CD4-positive, alpha-beta T cell treated with Interleukin-4 for 4 hours (primary cell): Measurements from ENCODE around the gene SPTBN5.

ENCODE experiments used
- DNase-seq: peaks from one replicate; pipeline ENCODE4 v3.0.0-alpha.2; 2020

Gene SPTBN5

DNA sequence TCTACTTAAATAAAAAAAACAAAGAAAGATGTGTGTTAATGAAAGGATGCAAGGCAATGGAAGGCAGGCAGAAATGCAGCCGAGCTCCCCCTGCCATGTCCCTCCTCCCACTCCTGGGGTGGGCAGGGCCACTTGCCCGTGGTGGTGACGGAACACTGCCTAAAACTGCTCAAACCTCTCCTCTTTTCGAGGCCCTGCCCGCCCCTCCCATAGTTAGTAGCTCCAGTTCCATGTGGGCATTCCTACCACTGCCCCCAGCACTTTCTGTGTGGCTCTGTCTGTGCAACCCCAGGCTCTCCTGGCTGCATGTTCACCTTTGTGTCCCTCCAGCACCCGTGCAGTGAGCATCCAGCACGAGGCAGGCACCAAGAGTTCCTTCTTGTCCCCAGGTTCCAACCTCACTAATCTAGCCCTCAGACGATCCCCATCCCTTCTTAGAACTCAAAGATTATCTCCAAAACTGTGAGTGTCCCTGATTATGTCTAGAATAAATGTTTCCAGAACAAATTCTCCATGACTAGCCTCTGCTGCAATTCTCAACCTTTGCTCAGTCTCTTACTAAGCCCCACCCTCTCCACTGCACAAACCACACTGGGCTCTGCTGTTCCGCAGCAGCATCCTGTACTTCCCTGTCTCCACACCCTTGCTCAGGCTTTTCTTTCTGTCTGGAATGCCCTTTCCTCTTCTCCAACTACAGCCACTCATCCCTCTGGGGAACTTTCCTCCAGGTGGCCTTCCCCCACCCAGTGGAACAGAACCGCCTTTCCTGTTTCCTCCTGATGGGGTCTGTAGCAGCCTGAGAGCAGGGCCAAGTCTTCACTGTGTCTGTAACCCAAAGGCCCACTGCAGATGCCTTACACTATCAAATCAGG, 32.6 kb upstream of the SPTBN5 start:
- no peak for DNase-seq

DNA sequence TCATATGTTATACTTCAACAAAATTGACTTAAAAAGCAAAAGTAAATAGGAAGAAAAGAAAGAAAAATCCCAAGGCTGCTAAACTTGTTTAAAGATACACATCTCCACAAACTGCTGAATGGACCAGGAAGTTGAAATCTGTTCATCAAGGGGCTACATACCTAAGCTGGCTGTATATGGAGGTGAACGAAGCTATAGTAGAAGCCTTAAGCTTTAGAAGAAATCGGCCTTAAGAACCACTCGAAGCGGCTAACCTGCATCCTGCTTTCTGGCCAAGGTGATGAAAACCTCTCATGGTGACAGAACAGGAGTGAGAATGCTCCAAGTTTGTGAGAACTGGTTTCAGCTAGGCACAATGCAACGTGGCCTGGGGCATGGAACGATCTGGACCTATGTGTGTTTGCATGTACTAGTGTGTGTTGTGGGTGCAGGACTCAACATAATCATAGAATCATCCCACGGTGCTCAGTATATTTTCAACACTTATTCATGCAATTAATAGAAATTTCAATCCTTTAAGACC, 31.3 kb upstream of the SPTBN5 start:
- DNase-seq = no peak

DNA sequence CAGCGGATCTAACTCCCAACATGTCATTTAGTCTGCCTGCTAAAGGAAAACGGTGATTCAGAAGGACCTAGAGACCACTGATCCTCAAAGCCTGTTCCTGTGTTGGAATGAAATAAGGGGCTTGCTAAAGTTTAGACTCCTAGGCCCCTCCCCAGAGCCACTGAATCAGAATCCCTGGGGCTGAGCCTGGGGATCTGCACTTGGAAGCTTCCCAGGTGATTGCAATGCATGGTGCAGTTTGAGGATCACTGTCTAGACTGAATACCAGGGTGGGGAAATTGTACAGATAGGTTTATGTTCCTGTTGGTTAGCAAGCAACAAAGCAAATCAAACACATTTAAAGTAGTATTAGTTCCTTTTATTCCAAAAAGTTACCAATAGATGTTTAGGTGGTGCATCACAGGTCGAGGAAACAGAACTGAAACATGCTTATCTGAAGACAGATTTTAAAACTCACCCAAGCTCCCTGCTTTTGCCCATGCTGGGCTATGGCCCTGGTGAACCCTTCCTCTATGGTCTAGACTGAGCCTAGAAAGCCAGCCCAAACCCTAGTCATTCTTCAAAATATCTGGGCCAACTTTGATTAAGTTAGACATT, 29.6 kb upstream of the SPTBN5 start:
- no peak for DNase-seq

DNA sequence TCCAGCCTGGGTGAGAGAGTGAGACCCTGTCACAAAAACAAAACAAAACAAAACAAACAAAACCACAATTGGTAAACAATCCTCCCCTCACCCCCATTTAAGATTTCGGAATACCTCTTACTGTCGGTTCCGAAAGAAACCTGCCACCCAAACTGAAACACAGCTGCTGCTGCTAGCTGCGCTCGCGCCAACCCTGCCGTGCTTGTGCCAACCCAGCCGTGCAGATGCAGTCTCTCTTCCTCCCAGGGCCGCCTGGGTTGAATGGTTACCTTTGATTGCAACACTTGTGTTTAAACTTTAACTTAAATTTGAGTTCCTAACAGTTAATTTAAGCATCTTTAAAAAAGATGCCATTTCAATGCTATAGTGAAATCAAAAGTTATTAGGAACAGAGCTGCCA, 28.5 kb upstream of the SPTBN5 start:
- no peak for DNase-seq

DNA sequence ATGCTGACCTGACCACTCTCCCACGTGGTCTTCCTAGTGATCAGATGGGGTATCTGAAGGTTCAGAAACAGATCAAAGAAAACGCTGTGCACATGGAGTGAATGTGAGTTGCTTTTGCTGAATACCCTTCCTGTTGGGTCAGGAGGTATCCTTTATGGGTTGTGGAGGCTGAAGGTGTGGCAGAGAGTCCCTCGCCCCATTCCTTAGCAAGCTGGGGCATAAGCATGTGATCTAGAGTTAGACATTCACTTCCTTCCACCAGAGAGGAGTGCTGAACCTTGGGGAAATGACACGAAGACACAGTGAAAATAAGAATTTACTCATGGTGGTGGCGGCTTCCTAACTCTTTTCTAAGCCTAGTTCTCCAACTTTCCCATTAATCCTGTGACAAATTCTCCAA, 27.8 kb upstream of the SPTBN5 start:
- no peak for DNase-seq

DNA sequence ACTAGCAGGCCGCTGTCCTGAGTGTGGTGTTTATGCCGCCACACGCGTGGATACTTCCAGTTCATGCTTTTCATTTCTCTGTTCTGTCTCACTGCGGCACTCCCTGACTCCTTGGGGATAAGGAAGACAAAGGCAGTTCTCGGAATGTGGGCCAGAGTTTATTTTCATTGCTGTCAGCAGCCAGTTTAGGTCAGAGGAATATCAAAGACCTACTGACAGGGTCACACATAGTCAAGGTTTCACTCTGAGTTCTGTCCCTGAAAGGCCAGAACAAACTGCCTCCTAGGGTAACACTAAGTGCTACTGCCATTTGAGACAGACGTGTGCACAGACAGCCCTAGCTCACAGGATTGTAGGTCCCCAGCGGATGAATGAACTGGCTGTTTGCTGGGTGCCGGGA, 27.3 kb upstream of the SPTBN5 start:
- DNase-seq = no peak

DNA sequence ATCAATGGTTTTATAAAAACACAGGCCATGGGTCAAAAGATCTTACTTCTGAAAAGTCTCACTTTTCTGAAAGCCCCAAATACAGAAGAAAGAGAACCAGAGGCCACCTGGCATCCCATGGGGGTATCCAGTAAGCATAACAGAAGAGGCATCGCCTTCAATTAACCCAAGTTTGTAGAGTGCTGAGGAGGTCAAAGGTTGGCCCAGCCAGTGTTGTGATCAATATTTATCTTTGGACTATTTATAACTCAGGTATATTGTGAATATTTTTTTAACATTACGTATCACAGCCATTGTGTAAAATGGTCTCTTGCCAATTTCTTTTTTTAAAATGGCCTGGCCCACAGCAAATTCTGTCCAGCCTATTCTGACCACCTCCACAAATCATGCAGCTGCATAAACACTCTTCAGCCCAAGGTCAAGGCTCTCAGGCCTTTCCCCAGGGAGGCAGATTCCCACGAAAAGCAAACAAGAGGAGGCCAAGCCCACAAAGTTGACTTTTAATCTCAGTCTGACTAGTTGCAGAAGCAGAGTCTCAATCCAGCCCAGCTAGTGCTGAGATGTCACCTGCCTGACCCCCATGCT, 26.2 kb upstream of the SPTBN5 start:
- no peak for DNase-seq

DNA sequence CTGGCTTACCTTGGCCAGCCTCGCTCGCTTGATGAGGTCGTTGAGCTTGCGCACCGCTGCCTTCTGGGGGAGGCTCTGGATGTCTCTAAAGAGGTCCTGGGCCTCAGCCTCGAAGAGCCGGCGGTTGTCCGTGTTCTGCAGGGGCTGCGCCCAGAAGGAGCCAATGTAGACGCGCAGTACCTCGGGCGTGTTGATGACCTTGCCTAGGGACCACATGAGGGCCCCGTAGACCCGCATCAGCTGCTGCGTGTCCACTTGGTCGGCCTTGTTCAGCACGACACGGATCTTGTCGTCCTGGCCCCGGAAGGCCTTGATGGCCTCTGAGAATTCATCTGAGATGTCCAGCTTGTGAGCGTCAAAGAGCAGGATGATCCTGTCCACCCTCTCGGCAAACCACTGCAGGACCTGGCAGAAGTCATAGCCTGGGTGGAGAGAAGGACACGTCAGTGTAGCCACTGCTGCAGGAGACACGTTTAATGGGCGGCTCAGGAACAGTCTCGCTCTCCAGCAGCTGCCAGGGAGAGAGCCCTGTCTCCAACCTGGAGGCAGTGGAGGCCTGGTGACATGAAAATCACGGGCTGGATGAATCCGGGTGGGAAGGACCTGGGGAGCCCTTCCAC, 25.5 kb upstream of the SPTBN5 start:
- no peak for DNase-seq

DNA sequence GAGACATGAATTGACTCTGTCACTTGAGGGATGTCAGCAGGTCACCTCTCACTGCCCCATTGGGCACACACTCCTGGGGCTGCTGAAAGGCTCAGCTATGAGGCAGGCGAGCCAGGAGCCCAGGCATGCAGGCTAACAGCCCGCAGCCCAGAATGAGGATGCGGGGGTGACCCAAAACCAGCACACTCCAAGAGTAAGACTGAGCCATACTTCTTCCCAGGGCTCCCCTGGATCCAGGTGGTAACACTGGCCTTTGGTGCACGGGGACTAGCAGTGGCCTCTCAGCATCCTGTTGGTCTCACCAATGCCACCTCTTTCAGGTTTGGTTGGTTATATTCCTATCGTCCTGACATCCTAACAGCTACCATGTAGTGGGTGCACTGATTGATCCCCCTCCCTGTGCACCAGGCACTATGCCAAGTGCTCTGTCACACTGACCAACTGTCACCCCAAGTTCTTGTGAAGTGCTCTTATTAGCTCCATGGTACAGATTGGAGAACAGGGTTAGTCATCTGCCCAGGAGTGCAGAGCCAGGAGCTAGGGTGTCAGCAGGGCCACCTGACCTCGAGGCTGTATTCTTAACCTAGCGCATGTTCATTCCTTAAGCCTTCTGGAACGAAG, 24.8 kb upstream of the SPTBN5 start:
- DNase-seq = no peak

DNA sequence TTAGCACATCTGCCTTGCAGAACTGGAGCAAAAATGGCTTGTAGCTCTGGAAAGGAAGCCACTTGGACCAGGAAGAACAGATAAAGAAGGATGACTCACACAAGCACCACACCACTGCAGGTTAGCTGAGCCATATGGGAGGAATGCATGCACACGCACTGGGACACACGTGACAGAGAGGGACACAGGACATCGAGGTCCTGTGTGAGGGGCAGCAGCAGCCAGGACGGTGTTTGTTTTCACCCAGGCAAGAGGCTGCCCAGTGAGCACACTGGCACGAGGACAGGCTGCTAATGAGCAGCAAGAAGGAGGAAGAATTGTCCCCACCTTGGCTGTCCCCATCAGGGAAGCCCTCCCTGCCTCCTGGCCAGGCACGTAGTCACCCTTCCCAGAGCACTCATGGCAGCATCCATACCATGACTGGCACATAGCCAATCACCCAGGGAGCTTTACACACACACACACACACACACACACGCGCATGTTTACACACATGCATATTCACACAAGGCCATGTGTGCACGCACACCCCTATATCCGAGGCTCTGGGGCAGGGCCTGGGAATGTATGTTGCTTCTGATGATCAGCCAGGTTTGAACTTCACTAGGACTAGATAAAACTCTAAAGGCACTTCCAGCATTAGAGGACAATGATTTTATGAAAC, 24.0 kb upstream of the SPTBN5 start:
- no peak for DNase-seq

DNA sequence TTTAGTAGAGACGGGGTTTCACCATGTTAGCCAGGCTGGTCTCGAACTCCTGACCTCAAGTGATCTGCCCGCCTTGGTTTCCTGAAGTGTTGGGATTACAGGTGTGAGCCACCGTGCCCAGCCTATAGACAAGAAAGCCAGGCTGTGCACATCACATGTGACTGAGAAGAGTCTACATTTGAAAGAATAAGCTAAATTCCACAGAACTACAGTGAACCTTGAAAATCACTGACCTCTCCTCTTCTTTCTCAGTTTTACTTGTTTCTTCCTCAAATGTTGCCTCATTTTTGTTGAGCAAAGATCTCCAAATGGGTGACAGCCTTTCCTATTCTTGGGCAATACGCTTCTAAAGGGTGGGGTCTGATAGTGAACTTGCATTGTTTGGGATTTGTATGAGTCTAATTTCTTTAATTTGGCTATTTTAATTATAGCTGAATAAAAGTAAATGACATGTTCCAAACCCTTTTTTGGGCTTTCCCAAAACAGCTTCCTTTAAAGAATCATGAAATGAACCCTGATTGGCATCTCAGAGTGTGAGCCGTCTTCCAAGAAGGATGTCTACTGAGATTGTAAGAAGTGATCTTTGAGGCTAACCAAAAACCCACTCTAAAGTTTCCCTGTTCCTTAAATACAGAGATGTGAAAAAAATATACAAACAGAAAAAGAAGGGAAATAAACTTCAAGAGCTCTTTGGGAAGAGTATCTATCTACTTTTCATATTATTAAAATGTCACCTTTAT, 21.6 kb upstream of the SPTBN5 start:
- no peak for DNase-seq

DNA sequence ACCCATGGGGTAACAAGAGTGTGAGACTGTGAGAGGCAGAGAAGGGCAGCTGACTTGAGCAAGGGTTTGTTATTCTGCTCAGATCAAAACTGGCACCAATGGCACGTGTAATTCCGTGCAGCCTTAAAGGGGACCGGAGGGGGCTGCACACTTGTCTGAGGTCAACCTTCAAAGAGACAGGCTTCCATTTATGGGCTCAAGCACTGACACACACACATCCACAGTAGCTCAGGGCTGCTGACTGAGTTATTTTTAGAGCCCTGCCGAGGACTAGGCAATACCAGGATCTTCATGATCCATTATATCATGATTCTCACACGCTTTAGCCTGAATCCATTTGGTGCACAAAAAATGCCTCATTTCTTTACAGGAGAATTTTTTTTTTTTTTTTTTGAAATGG, 20.6 kb upstream of the SPTBN5 start:
- DNase-seq = no peak

DNA sequence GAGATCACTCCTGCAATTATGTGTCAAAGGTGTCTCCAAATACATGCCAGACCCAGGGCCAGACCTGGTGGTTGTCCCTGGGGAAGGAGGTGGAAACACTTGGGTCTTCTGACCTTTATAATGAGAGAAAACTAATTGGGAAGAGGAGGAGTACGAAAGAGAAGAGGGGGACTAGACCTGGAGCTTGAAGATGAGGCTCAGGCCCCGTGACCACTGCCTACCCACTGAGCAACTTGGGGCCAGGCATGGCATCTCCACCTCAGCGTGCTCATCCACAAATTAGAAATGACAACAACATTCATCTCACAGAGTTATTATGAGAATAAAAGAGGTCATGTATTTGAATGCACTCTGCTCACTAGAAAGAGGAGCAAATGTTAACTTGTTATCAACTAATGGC, 19.4 kb upstream of the SPTBN5 start:
- no peak for DNase-seq

DNA sequence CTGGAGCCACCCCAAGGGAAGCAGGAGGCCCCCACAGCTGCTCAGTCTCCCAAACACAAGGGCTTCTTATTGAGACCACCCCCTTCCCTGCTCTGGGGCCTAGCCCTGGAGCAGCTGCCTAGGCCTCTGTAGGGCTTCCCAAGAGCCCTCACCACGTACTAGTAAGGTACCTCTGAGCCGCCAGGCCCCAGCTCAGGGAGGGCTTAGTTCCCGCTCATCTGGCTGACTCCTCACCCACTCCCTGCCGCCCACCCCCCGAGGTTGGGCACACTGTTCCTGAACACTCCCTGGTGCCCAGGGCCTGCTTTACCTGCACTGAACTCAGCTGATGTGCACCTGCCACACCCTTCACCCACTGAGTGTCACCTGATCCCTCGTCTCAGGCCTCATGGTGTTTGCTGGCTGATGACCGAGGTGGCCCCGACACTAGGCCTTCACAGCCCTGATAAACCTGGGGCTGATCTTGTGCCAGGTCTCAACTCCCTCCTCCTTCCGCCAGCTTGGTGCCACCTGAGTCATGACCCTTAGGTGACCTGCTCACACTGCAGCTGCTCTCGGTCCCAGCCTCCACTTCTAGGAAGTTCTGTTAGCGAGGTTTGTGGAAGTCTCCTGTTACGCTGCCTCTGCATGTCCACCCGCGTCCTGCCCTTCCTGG, 18.0 kb upstream of the SPTBN5 start:
- DNase-seq = no peak

DNA sequence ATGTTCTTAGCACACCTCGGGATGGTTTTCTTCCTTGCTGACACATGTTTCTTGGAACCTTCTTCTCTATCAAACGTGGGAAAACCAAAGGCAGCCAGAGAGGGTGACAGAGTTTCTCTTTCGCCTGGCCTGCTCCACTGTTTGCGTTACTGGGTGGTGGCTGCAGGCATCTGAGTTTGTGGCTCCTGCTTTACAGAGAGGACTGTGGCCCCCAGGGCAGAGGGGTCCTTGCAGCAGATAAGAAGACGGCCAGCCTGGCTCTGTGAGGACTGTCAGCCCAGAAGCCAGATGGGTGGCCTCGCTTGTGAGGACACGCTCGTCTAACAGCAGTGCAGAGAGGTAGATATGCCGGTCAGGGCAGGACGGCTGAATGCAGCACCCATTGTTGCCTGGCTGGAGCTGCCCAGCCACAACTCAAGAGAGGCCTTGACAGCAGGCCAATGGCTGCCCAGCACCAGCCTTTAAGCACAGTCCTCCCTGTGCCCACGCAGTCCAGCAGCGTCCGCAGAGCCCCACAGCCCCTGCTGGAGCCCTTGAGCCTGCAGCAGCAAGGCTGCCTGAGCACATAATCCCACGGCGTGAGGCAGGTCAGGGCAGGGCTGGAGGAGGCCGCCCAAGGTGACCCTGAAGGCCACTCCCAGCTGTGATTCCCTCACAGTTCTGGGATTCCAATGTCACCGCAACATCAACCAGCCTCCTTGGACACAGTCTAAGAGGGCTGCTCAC, 15.0 kb upstream of the SPTBN5 start:
- no peak for DNase-seq

DNA sequence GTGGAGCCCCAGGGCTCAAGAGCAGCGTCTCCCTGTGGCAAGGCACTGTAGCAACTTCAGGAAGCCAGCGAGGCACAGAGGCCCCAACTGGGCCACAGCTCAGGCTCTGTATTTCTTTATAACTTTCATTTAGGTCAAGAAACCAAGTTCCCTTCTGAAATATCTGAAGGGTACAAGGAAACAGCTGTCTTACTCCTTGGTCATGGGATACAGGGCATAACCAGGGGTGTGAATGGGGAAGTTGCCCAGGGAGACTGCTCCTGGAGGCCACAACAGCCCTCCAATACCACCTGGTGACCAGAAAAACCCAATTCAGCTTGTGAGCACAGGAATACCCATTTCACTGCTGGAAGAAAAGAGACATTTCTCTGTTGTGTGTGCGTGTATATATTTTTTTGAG, 13.3 kb upstream of the SPTBN5 start:
- DNase-seq = no peak

DNA sequence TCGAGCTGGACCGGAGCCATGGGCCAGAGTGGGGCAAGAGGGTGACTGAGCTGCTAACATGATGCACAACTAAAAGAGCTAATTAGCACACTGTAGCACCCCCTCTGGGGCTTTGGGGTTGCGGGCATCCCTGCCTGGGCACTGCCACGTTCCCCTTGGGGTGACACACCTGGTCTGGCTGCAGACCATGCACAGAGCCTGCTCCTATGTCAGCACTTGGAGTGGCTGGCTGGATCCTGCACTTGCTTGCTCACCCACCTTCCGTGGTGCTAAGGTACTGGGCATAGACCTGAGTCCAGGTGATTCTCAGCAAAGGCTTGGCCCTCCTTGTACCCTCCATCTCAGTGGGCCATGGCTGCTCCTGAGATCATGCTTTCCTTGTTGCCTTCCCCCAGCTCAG, 12.8 kb upstream of the SPTBN5 start:
- DNase-seq = no peak

DNA sequence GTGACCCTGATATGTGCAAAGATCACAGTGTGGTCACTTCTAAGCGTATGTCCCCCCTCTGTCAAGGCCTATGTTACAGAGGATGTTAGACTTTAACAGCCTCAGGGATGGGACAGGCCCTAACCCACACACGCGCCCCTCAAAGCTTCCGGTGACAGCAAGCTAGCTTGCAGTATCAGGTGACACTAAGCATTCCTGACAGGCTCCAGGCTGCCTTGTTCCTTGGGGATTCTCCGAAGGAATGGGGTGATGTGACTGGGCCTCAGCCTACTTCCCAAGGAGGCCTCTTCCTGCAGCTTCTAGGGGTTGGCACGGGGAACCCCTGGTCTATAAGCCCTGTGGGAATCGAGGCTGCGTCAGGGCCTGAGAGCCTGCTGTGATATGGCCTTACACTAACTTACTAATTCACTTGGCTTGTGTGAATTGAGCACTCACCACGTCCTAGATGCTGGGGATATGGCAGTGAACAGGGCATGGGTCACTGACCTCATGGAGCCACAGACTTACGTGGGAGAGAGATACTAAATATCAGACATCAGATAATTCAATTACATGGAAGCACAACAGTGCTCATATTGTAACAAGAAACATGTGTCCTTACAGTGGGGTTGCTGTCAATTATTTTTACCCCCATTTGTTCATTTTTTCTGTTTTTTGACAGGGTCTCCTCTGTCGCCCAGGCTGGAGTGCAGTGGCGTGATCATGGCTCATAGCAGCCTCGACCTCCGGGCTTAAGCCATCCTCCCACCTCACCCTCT, 11.4 kb upstream of the SPTBN5 start:
- DNase-seq = no peak

DNA sequence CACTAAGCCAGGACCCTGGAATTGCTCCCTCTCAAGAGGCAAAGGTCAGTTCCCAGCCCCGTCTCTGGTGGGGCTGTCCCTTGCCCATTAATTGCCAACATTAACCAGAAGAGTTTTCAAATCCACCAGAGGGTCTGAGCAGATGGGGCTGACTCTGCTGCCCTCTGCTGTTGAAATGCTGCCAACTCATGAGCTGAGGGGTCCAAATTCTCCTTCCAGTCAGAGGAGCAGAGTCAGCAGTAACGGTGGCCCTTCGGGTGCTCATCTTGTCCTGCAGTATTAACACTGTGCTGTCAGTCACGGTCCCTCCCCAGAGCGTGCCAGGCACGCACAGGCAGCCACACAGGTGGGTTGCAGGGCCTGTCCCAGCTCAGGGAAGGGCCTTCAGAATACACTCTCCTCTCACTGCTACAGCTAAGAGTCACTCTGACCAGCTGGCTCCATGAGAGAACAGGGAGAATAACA, 10.7 kb upstream of the SPTBN5 start:
- peak; percentile 76 for DNase-seq

DNA sequence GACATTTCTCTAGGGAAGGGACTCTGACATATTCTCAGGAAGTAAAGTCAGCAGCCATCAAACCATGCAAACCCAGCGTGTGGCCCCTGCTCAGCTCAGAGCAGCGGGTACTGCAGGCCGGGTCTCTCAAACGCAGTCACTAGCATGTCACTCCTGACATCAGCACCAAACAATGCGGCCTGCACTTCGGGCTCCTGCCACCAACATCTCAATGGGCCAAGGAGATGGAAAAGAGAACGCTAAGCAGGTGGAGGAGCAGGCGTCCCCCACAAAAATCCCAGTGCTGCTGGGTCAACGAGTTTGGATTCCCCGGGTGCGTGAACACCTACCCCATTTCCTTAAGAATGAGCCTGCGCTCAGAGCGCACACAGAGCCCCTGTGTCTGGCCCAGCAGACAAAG, 9.9 kb upstream of the SPTBN5 start:
- DNase-seq = no peak
